ENCODE data around the gene MPDZ.

MPDZ gene

GRCh38 chr9:13274886-13275641 is 4.4 kb downstream of the MPDZ start:
- Histone ChIP-seq H3K4ac (ENCODE audit: low read length) (no peak overlapping the region), H2BK15ac (ENCODE audit: low read length) (no peak overlapping the region), H2BK12ac (ENCODE audit: low read length) (no peak overlapping the region), H3K36me3 (replicated peaks in 1 of 2; ENCODE audit: control insufficient read depth in 2 of 2, insufficient read depth in 2 of 2, low read length in 2 of 2) (peaks cover 0 to 3% of the 10 kb centered on the region in 2 donors), H3K4me3 (ENCODE audit: low read length in 2 of 2) (no peak overlapping the region), H3K9ac (ENCODE audit: low read depth, low read length, poor library complexity) (no peak overlapping the region), H3K27ac (replicated peaks; ENCODE audit: low read length) (no peak overlapping the region), H2BK5ac (ENCODE audit: low read length) (no peak overlapping the region), H3K23ac (ENCODE audit: low read depth, low read length, poor library complexity) (no peak overlapping the region), H3K79me1 (ENCODE audit: low read depth, low read length) (peaks cover 2% of the 10 kb centered on the region), H3K14ac (ENCODE audit: low read length) (no peak overlapping the region), H3K4me2 (ENCODE audit: insufficient read depth, low read length, poor library complexity, severe bottlenecking) (no peak overlapping the region), H3K4me1 (ENCODE audit: control insufficient read depth in 2 of 2, insufficient read depth in 1 of 2, low read depth in 1 of 2, low read length in 2 of 2) (peaks cover 6 to 9% of the 10 kb centered on the region in 2 donors), H2BK120ac (ENCODE audit: low read depth, low read length) (no peak overlapping the region), H3K18ac (ENCODE audit: low read length) (no peak overlapping the region), H3K9me3 (replicated peaks in 1 of 2; ENCODE audit: control insufficient read depth in 2 of 2, insufficient read depth in 1 of 2, low read depth in 1 of 2, low read length in 2 of 2) (peaks cover 0 to 13% of the 10 kb centered on the region in 2 donors), H2AK5ac (ENCODE audit: low read depth, low read length) (no peak overlapping the region), H3K27me3 (ENCODE audit: control insufficient read depth in 3 of 3, insufficient read depth in 3 of 3, low read depth in 1 of 3, low read length in 3 of 3) (no peaks in the 10 kb centered on the region), H4K91ac (ENCODE audit: low read depth, low read length, poor library complexity) (no peak overlapping the region), H2AFZ (ENCODE audit: low read length) (no peak overlapping the region), H4K8ac (ENCODE audit: low read depth, low read length) (no peak overlapping the region)
- no CpG with 5 or more reads among the region's 4 CpGs for WGBS, 2 donors (ENCODE audit: extremely low coverage in 2 of 2, insufficient read length in 2 of 2, insufficient replicate concordance in 1 of 2)
- no peak for DNase-seq (ENCODE audit: low spot score)

- Histone ChIP-seq H3K79me1 (ENCODE audit: low read depth, low read length) (peaks cover 2% of the 10 kb centered on the region), H3K9me3 (replicated peaks in 1 of 2; ENCODE audit: control insufficient read depth in 2 of 2, insufficient read depth in 1 of 2, low read depth in 1 of 2, low read length in 2 of 2) (peaks cover 0 to 9% of the 10 kb centered on the region in 2 donors), H3K23ac (ENCODE audit: low read depth, low read length, poor library complexity) (no peak overlapping the region), H3K36me3 (replicated peaks in 1 of 2; ENCODE audit: control insufficient read depth in 2 of 2, insufficient read depth in 2 of 2, low read length in 2 of 2) (peaks cover 0 to 1% of the 10 kb centered on the region in 2 donors), H3K4me1 (ENCODE audit: control insufficient read depth in 2 of 2, insufficient read depth in 1 of 2, low read depth in 1 of 2, low read length in 2 of 2) (peaks cover 3 to 9% of the 10 kb centered on the region in 2 donors), H3K27ac (replicated peaks; ENCODE audit: low read length) (no peak overlapping the region), H3K27me3 (ENCODE audit: control insufficient read depth in 3 of 3, insufficient read depth in 3 of 3, low read depth in 1 of 3, low read length in 3 of 3) (no peaks in the 10 kb centered on the region), H3K4me3 (ENCODE audit: low read length in 2 of 2) (no peak overlapping the region), H2BK5ac (ENCODE audit: low read length) (no peak overlapping the region), H4K91ac (ENCODE audit: low read depth, low read length, poor library complexity) (no peak overlapping the region), H3K9ac (ENCODE audit: low read depth, low read length, poor library complexity) (no peak overlapping the region), H3K4me2 (ENCODE audit: insufficient read depth, low read length, poor library complexity, severe bottlenecking) (no peak overlapping the region), H2BK15ac (ENCODE audit: low read length) (no peak overlapping the region), H2AFZ (ENCODE audit: low read length) (no peak overlapping the region), H3K14ac (ENCODE audit: low read length) (no peak overlapping the region), H3K4ac (ENCODE audit: low read length) (no peak overlapping the region), H2AK5ac (ENCODE audit: low read depth, low read length) (no peak overlapping the region), H4K8ac (ENCODE audit: low read depth, low read length) (no peak overlapping the region), H2BK12ac (ENCODE audit: low read length) (no peak overlapping the region), H3K18ac (ENCODE audit: low read length) (no peak overlapping the region), H2BK120ac (ENCODE audit: low read depth, low read length) (no peak overlapping the region)
- DNase-seq (ENCODE audit: low spot score): no peak
- WGBS, 2 donors (ENCODE audit: extremely low coverage in 2 of 2, insufficient read length in 2 of 2, insufficient replicate concordance in 1 of 2): no CpG with 5 or more reads among the region's 1 CpG
Measured at GRCh38 chr9:13270734-13271133, 8.8 kb downstream of the MPDZ start.

- Histone ChIP-seq H3K27me3 (ENCODE audit: control insufficient read depth in 3 of 3, insufficient read depth in 3 of 3, low read depth in 1 of 3, low read length in 3 of 3) (no peaks in the 10 kb centered on the region), H3K79me1 (ENCODE audit: low read depth, low read length) (peaks cover 2% of the 10 kb centered on the region), H3K4me1 (ENCODE audit: control insufficient read depth in 2 of 2, insufficient read depth in 1 of 2, low read depth in 1 of 2, low read length in 2 of 2) (peaks cover 3 to 8% of the 10 kb centered on the region in 2 donors), H3K36me3 (replicated peaks in 1 of 2; ENCODE audit: control insufficient read depth in 2 of 2, insufficient read depth in 2 of 2, low read length in 2 of 2) (peaks cover 0 to 7% of the 10 kb centered on the region in 2 donors), H4K8ac (ENCODE audit: low read depth, low read length) (no peak overlapping the region), H2BK12ac (ENCODE audit: low read length) (no peak overlapping the region), H3K27ac (replicated peaks; ENCODE audit: low read length) (no peak overlapping the region), H3K14ac (ENCODE audit: low read length) (no peak overlapping the region), H2AFZ (ENCODE audit: low read length) (no peak overlapping the region), H3K9me3 (replicated peaks in 1 of 2; ENCODE audit: control insufficient read depth in 2 of 2, insufficient read depth in 1 of 2, low read depth in 1 of 2, low read length in 2 of 2) (peaks cover 0 to under 1% of the 10 kb centered on the region in 2 donors), H2AK5ac (ENCODE audit: low read depth, low read length) (no peak overlapping the region), H3K18ac (ENCODE audit: low read length) (no peak overlapping the region), H2BK5ac (ENCODE audit: low read length) (no peak overlapping the region), H4K91ac (ENCODE audit: low read depth, low read length, poor library complexity) (no peak overlapping the region), H3K4ac (ENCODE audit: low read length) (no peak overlapping the region), H3K4me3 (ENCODE audit: low read length in 2 of 2) (no peak overlapping the region), H3K23ac (ENCODE audit: low read depth, low read length, poor library complexity) (no peak overlapping the region), H2BK15ac (ENCODE audit: low read length) (no peak overlapping the region), H3K9ac (ENCODE audit: low read depth, low read length, poor library complexity) (no peak overlapping the region), H2BK120ac (ENCODE audit: low read depth, low read length) (no peak overlapping the region), H3K4me2 (ENCODE audit: insufficient read depth, low read length, poor library complexity, severe bottlenecking) (no peak overlapping the region)
- no CpG with 5 or more reads among the region's 6 CpGs for WGBS, 2 donors (ENCODE audit: extremely low coverage in 2 of 2, insufficient read length in 2 of 2, insufficient replicate concordance in 1 of 2)
- no peak for DNase-seq (ENCODE audit: low spot score)
Measured at GRCh38 chr9:13269589-13270452, 9.7 kb downstream of the MPDZ start.

GRCh38 chr9:13268469-13268868 is 11.0 kb downstream of the MPDZ start:
- H3K4ac ChIP-seq (ENCODE audit: low read length): no peak overlapping the region
- H3K4me3 ChIP-seq (ENCODE audit: low read length in 2 of 2): no peak overlapping the region
- peaks cover 0 to 10% of the 10 kb centered on the region in 2 donors for H3K36me3 ChIP-seq (replicated peaks in 1 of 2; ENCODE audit: control insufficient read depth in 2 of 2, insufficient read depth in 2 of 2, low read length in 2 of 2)
- no peak overlapping the region for H2BK15ac ChIP-seq (ENCODE audit: low read length)
- peaks cover 3 to 10% of the 10 kb centered on the region in 2 donors for H3K4me1 ChIP-seq (ENCODE audit: control insufficient read depth in 2 of 2, insufficient read depth in 1 of 2, low read depth in 1 of 2, low read length in 2 of 2)
- H2BK12ac ChIP-seq (ENCODE audit: low read length): no peak overlapping the region
- no peak overlapping the region for H2AFZ ChIP-seq (ENCODE audit: low read length)
- H2BK120ac ChIP-seq (ENCODE audit: low read depth, low read length): no peak overlapping the region
- DNase-seq (ENCODE audit: low spot score): no peak
- no CpG with 5 or more reads among the region's 7 CpGs for WGBS, 2 donors (ENCODE audit: extremely low coverage in 2 of 2, insufficient read length in 2 of 2, insufficient replicate concordance in 1 of 2)
- no peak overlapping the region for H3K9ac ChIP-seq (ENCODE audit: low read depth, low read length, poor library complexity)
- H3K23ac ChIP-seq (ENCODE audit: low read depth, low read length, poor library complexity): no peak overlapping the region
- no peaks in the 10 kb centered on the region for H3K27me3 ChIP-seq (ENCODE audit: control insufficient read depth in 3 of 3, insufficient read depth in 3 of 3, low read depth in 1 of 3, low read length in 3 of 3)
- peak overlapping the region; percentile 61 for H3K18ac ChIP-seq (ENCODE audit: low read length)
- H4K91ac ChIP-seq (ENCODE audit: low read depth, low read length, poor library complexity): no peak overlapping the region
- no peak overlapping the region for H2BK5ac ChIP-seq (ENCODE audit: low read length)
- no peak overlapping the region for H3K4me2 ChIP-seq (ENCODE audit: insufficient read depth, low read length, poor library complexity, severe bottlenecking)
- H3K79me1 ChIP-seq (ENCODE audit: low read depth, low read length): peaks cover 2% of the 10 kb centered on the region
- H3K27ac ChIP-seq (replicated peaks; ENCODE audit: low read length): peak overlapping the region; percentile 5
- H3K9me3 ChIP-seq (replicated peaks in 1 of 2; ENCODE audit: control insufficient read depth in 2 of 2, insufficient read depth in 1 of 2, low read depth in 1 of 2, low read length in 2 of 2): no peaks in the 10 kb centered on the region
- no peak overlapping the region for H3K14ac ChIP-seq (ENCODE audit: low read length)
- H4K8ac ChIP-seq (ENCODE audit: low read depth, low read length): no peak overlapping the region
- H2AK5ac ChIP-seq (ENCODE audit: low read depth, low read length): no peak overlapping the region

Data from neuronal stem cell (in vitro differentiated cells).